ENCODE measurements around the gene H2BK1.

Gene H2BK1

GRCh38 chr7:151188252-151188542 lies 22.1 kb downstream of the H2BK1 start:
- Mint-ChIP-seq H3K4me3 (no peak overlapping the region), H3K4me1 (ENCODE audit: low read depth) (no peaks in the 10 kb centered on the region), H3K9me3 (no peaks in the 10 kb centered on the region), H3K36me3 (ENCODE audit: low read depth) (no peaks in the 10 kb centered on the region), H3K27ac (no peak overlapping the region), H3K27me3 (no peaks in the 10 kb centered on the region)

GRCh38 chr7:151187409-151188251 lies 22.7 kb downstream of the H2BK1 start:
- no peak overlapping the region for H3K27ac Mint-ChIP-seq
- no peak overlapping the region for H3K4me3 Mint-ChIP-seq
- H3K9me3 Mint-ChIP-seq = no peaks in the 10 kb centered on the region
- no peaks in the 10 kb centered on the region for H3K4me1 Mint-ChIP-seq (ENCODE audit: low read depth)
- H3K27me3 Mint-ChIP-seq = no peaks in the 10 kb centered on the region
- no peaks in the 10 kb centered on the region for H3K36me3 Mint-ChIP-seq (ENCODE audit: low read depth)

GRCh38 chr7:151186640-151187408 lies 23.5 kb downstream of the H2BK1 start, which contains the start of gene ASB10:
TSS of gene ASB10 (minus strand) at chr7:151187250. CDS start at chr7:151187130, 120 bp downstream.
- Mint-ChIP-seq H3K27ac (no peak within 1 kb of the TSS), H3K27me3 (peaks cover 3% of the 10 kb centered on the region), H3K9me3 (no peaks in the 10 kb centered on the region), H3K4me3 (no peak within 1 kb of the TSS), H3K4me1 (ENCODE audit: low read depth) (no peaks in the 10 kb centered on the region), H3K36me3 (ENCODE audit: low read depth) (no peaks in the 10 kb centered on the region)

- H3K36me3 Mint-ChIP-seq (ENCODE audit: low read depth) = no peaks in the 10 kb centered on the region
- H3K27ac Mint-ChIP-seq = no peak overlapping the region
- H3K4me3 Mint-ChIP-seq = no peak overlapping the region
- H3K4me1 Mint-ChIP-seq (ENCODE audit: low read depth) = no peaks in the 10 kb centered on the region
- peaks cover 4% of the 10 kb centered on the region for H3K27me3 Mint-ChIP-seq
- H3K9me3 Mint-ChIP-seq = no peaks in the 10 kb centered on the region
Measured at GRCh38 chr7:151185762-151186639, 24.3 kb downstream of the H2BK1 start.

- Mint-ChIP-seq H3K27me3 (peaks cover 13% of the 10 kb centered on the region), H3K9me3 (no peaks in the 10 kb centered on the region)
Measured at GRCh38 chr7:151181011-151181431, 29.3 kb downstream of the H2BK1 start.

GRCh38 chr7:151179946-151180345 lies 30.3 kb downstream of the H2BK1 start:
- Mint-ChIP-seq H3K4me3 (no peak overlapping the region), H3K27me3 (peaks cover 13% of the 10 kb centered on the region), H3K9me3 (no peaks in the 10 kb centered on the region), H3K4me1 (ENCODE audit: low read depth) (no peaks in the 10 kb centered on the region), H3K27ac (no peak overlapping the region), H3K36me3 (ENCODE audit: low read depth) (no peaks in the 10 kb centered on the region)

More at GRCh38 chr7:151181011-151181431, 29.3 kb downstream of the H2BK1 start:
- H3K36me3 Mint-ChIP-seq (ENCODE audit: low read depth) = no peaks in the 10 kb centered on the region
- no peaks in the 10 kb centered on the region for H3K4me1 Mint-ChIP-seq (ENCODE audit: low read depth)
- H3K27ac Mint-ChIP-seq = no peak overlapping the region
- H3K4me3 Mint-ChIP-seq = no peak overlapping the region

GRCh38 chr7:151179287-151179860 lies 30.9 kb downstream of the H2BK1 start:
- Mint-ChIP-seq H3K27ac (no peak overlapping the region), H3K4me1 (ENCODE audit: low read depth) (no peaks in the 10 kb centered on the region), H3K36me3 (ENCODE audit: low read depth) (no peaks in the 10 kb centered on the region), H3K27me3 (peaks cover 13% of the 10 kb centered on the region), H3K9me3 (no peaks in the 10 kb centered on the region), H3K4me3 (no peak overlapping the region)

GRCh38 chr7:151178831-151179230 lies 31.5 kb downstream of the H2BK1 start:
- H3K27ac Mint-ChIP-seq = no peak overlapping the region

GRCh38 chr7:151178236-151178635 lies 32.1 kb downstream of the H2BK1 start:
- Mint-ChIP-seq H3K36me3 (ENCODE audit: low read depth) (no peaks in the 10 kb centered on the region), H3K4me3 (no peak overlapping the region), H3K27ac (no peak overlapping the region), H3K9me3 (no peaks in the 10 kb centered on the region), H3K27me3 (peaks cover 21% of the 10 kb centered on the region), H3K4me1 (ENCODE audit: low read depth) (no peaks in the 10 kb centered on the region)

More at GRCh38 chr7:151178831-151179230, 31.5 kb downstream of the H2BK1 start:
- H3K27me3 Mint-ChIP-seq = peaks cover 15% of the 10 kb centered on the region
- no peaks in the 10 kb centered on the region for H3K4me1 Mint-ChIP-seq (ENCODE audit: low read depth)
- H3K9me3 Mint-ChIP-seq = no peaks in the 10 kb centered on the region
- no peaks in the 10 kb centered on the region for H3K36me3 Mint-ChIP-seq (ENCODE audit: low read depth)
- H3K4me3 Mint-ChIP-seq = no peak overlapping the region

- Mint-ChIP-seq H3K4me1 (ENCODE audit: low read depth) (peaks cover 5% of the 10 kb centered on the region), H3K4me3 (no peak overlapping the region), H3K27ac (no peak overlapping the region), H3K36me3 (ENCODE audit: low read depth) (no peaks in the 10 kb centered on the region), H3K27me3 (peaks cover 30% of the 10 kb centered on the region), H3K9me3 (no peaks in the 10 kb centered on the region)
Measured at GRCh38 chr7:151177310-151177709, 33.0 kb downstream of the H2BK1 start.

GRCh38 chr7:151176401-151176800 lies 33.9 kb downstream of the H2BK1 start:
- H3K4me3 Mint-ChIP-seq = no peak overlapping the region
- H3K27ac Mint-ChIP-seq = no peak overlapping the region
- H3K9me3 Mint-ChIP-seq = no peaks in the 10 kb centered on the region
- peaks cover 32% of the 10 kb centered on the region for H3K27me3 Mint-ChIP-seq
- H3K4me1 Mint-ChIP-seq (ENCODE audit: low read depth) = peaks cover 7% of the 10 kb centered on the region
- no peaks in the 10 kb centered on the region for H3K36me3 Mint-ChIP-seq (ENCODE audit: low read depth)

- Mint-ChIP-seq H3K4me1 (ENCODE audit: low read depth) (peaks cover 7% of the 10 kb centered on the region), H3K9me3 (no peaks in the 10 kb centered on the region), H3K27ac (no peak overlapping the region), H3K36me3 (ENCODE audit: low read depth) (no peaks in the 10 kb centered on the region), H3K27me3 (peaks cover 37% of the 10 kb centered on the region), H3K4me3 (no peak overlapping the region)
Measured at GRCh38 chr7:151175793-151176311, 34.4 kb downstream of the H2BK1 start.

GRCh38 chr7:151175047-151175792 lies 35.1 kb downstream of the H2BK1 start:
- Mint-ChIP-seq H3K4me1 (ENCODE audit: low read depth) (peaks cover 7% of the 10 kb centered on the region), H3K4me3 (no peak overlapping the region), H3K9me3 (no peaks in the 10 kb centered on the region), H3K36me3 (ENCODE audit: low read depth) (no peaks in the 10 kb centered on the region), H3K27me3 (peaks cover 37% of the 10 kb centered on the region), H3K27ac (no peak overlapping the region)

Measured in stimulated activated naive CD8-positive, alpha-beta T cell treated with anti-CD3 and anti-CD28 coated beads, Interleukin-15, Interleukin-2, amounts not matched to agents 100 ng/mL and 50 ng/mL, for 24 hours (primary cell).